GM10248 (cell line): ENCODE measurements around the gene PDE1C.

Experiments used
- CTCF ChIA-PET: fragments of 300-600 bp; sonication (Branson Sonifier 250); formaldehyde crosslinking; extraction: SDS; loops from one replicate; lab custom pipeline; 2021; ENCODE audit warnings: antibody characterized with exemption; lab: Yijun Ruan, JAX
- POLR2A ChIA-PET: fragments of 350-650 bp; sonication (Branson Sonifier 250); formaldehyde crosslinking; extraction: SDS; loops from one replicate; lab custom pipeline; 2020; ENCODE audit warnings: antibody characterized with exemption; lab: Yijun Ruan, JAX
- DNase-seq: peaks from one replicate; pipeline ENCODE4 v3.0.0; 2012; ENCODE audit errors: extremely low spot score
- TF ChIP-seq, protein P1 (sequence below): IDR thresholded peaks from 2 replicates; pipeline ENCODE4 v1.5.1; 2012; ENCODE audit warnings: mild to moderate bottlenecking, low read depth; ENCODE audit errors: extremely low read depth, missing control alignments, control extremely low read depth

PDE1C gene

DNA sequence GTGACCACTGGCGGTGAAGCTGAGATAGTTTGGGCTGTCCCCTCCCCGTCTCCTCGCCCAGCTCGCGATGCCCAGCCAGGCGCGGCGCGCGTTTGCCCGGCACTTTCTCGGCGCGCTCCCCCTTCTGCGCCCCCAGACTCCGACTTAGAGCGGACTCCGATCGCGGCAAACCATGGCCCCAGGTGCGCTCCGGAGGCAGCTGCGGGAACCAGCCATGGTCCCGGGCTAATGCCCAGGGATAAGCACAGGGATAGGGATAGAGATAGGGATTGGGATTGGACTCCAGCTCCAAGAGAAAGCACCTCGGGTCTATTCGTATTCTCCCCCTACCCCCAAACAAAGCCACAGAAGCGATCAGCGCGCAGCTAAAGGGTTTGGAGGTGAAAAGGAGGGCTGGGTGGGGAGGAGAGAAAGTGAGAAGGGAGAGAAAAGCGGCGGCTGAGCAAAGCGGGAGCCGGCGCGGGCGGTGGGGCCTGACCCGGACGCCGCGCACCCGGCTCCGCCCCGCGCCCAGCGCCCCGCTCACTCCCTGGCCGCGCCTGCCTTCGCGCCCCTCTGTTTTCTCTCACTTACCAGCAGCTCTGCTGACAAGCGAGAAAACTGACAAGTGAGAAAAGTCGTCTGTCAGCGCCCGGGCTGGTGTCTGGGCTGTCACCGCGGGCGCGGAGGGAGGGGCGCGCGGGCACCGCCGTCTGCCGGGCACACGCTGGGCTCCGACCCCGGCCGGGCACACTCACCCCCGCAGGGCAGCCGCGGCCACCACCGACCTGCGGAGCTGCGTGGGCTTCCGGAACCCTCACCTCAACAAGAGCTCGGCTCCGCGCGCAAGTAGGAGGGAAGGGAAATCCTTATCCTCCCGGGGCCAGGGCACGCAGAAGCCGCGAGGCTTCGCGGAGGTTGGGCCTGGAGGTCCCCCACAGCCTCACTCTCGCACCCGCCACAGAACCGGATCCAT, at the start of gene PDE1C:
TSS of gene PDE1C (minus strand) at position 2 of the 955 bp plus-strand sequence.
- DNase-seq, result no peak
- CTCF ChIA-PET, result interaction anchor here (1.1 kb wide), 1 partner anchor 9 kb away, joined by 5 read pairs; no protein-coding TSS in a partner anchor
- POLR2A ChIA-PET, result no interaction called here
- TF ChIP-seq, protein P1, sequence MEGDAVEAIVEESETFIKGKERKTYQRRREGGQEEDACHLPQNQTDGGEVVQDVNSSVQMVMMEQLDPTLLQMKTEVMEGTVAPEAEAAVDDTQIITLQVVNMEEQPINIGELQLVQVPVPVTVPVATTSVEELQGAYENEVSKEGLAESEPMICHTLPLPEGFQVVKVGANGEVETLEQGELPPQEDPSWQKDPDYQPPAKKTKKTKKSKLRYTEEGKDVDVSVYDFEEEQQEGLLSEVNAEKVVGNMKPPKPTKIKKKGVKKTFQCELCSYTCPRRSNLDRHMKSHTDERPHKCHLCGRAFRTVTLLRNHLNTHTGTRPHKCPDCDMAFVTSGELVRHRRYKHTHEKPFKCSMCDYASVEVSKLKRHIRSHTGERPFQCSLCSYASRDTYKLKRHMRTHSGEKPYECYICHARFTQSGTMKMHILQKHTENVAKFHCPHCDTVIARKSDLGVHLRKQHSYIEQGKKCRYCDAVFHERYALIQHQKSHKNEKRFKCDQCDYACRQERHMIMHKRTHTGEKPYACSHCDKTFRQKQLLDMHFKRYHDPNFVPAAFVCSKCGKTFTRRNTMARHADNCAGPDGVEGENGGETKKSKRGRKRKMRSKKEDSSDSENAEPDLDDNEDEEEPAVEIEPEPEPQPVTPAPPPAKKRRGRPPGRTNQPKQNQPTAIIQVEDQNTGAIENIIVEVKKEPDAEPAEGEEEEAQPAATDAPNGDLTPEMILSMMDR, result no peak

DNA sequence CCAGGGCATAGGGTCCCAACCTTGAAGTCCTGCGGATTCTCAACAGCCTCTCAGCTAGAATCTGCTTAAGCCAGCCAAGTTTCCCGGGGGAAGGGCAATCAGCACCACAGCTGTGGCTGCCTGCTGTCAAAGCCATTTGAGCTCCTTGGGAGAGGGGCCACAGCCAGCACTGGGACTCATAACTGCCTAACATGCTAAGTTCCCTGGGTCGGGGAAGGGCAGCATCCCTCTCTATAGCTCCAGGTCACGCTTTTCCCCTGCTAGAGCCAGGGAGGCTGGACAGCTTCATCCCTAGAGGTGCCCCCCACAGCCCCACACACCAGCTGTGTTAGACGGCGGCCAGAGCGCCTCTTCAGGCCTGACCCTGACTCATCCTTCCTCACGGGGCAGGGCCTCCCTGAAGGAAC, 49.6 kb upstream of the PDE1C start:
- no peak for DNase-seq
- TF ChIP-seq, protein P1, result no peak
- POLR2A ChIA-PET, result no interaction called here
- CTCF ChIA-PET, result no interaction called here

DNA sequence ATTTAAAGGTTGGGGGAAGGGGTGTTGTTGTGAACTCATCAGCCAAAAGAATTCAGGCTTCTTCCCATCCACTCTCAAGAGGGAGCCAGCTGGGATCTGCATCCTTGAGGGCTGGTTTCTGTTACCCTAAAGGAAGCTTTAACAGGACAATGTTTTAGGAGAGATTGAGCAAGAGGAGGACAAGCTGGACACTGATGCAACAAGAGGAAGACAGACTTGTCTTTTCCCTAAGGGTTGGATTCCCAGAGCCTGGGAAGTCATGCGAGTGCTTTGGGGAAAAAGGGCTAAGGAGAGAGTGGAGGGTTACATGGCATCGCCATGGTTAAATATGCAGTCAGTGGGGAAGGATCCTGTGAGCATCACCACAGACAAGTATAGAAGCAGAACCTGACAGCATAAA, 47.6 kb upstream of the PDE1C start:
- ChIA-PET CTCF (no interaction called here), POLR2A (no interaction called here)
- TF ChIP-seq, protein P1, result no peak
- DNase-seq, result no peak

DNA sequence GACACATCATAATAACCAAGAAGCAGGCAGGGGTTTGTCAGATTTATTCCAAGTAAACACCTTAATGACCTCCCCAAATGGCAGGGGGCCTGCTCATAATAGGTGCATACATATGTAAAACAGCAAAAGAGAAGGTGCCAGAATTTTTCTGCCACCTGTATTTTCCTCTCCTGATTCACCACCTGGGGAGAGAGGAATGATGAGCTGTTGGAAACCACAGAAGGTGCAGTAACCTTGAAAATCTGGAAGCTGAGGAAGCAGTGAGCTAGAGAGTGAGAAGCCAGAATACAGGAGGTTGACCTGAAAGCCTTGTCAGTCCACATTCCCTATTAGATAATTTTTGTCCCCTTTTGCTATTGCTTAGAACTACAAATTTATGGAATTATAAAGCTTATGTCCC, 46.2 kb upstream of the PDE1C start:
- ChIA-PET CTCF (no interaction called here), POLR2A (no interaction called here)
- TF ChIP-seq, protein P1, result no peak
- DNase-seq, result no peak

DNA sequence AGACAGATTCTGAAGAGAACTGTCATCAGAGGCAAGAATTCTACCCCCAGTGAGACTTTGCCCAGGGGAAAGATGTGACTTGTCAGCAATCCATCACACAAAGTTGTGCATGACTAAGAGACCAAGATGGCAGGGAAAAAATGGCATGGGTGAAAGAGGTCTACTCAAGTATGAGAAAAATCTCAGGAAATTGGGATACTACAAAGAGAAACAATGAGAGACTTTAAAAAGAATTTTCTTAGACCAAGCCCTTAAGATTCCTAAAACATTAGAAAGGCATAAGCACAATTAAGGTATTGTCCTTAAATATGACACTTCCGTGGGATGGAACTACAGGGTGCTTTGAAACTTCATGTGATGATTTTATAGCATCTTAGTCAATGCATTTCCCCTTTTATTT, 45.6 kb upstream of the PDE1C start:
- TF ChIP-seq, protein P1, result no peak
- ChIA-PET POLR2A (no interaction called here), CTCF (no interaction called here)
- no peak for DNase-seq

DNA sequence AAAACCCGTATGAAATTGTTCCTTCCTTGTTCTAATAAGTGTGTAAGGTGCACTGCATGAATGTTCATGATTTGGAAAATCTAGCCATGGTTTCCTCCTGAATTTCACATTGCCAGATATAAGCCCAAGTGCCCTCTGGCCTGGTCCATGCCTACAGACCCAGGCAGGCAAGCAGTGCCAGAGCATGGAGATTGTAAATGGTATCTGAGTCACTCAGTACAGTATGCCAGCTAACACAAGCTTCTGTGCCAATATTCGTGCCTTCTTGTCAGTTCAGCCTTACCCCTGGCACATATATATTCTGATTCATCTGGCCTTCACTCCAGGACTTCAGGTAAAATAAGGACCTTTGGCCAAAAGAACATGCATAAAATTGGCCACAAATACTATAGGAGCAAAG, 38.4 kb upstream of the PDE1C start:
- CTCF ChIA-PET, result no interaction called here
- no peak for DNase-seq
- TF ChIP-seq, protein P1, result no peak
- POLR2A ChIA-PET, result no interaction called here
